Measurements from ENCODE around the gene CACNA2D4.
A peak's percentile ranks its signal among the peaks of the same experiment; 100 is the strongest.

Gene CACNA2D4

GRCh38 chr12:1800401-1801302 is 117.8 kb downstream of the CACNA2D4 start:
- DNase-seq (ENCODE audit: low read depth in 2 of 2) = no peak

- DNase-seq (ENCODE audit: low read depth in 2 of 2) = no peak
Measured at GRCh38 chr12:1799882-1800400, 118.5 kb downstream of the CACNA2D4 start.

- DNase-seq (ENCODE audit: low read depth in 2 of 2) = no peak
Measured at GRCh38 chr12:1799051-1799881, 119.2 kb downstream of the CACNA2D4 start.

- no peak for DNase-seq (ENCODE audit: low read depth in 2 of 2)
Measured at GRCh38 chr12:1798641-1799020, 119.8 kb downstream of the CACNA2D4 start.

GRCh38 chr12:1797991-1798640 is 120.3 kb downstream of the CACNA2D4 start:
- no peak for DNase-seq (ENCODE audit: low read depth in 2 of 2)

GRCh38 chr12:1797011-1797901 is 121.2 kb downstream of the CACNA2D4 start:
- DNase-seq (ENCODE audit: low read depth in 2 of 2) = peak; percentile 34 to 58

- no peak for DNase-seq (ENCODE audit: low read depth in 2 of 2)
Measured at GRCh38 chr12:1796515-1797010, 121.9 kb downstream of the CACNA2D4 start.

GRCh38 chr12:1795785-1796514 is 122.5 kb downstream of the CACNA2D4 start:
- DNase-seq (ENCODE audit: low read depth in 2 of 2) = peak; percentile 92 to 93

GRCh38 chr12:1795221-1795784 is 123.1 kb downstream of the CACNA2D4 start:
- no peak for DNase-seq (ENCODE audit: low read depth in 2 of 2)

GRCh38 chr12:1794440-1795090 is 123.9 kb downstream of the CACNA2D4 start:
- no peak for DNase-seq (ENCODE audit: low read depth in 2 of 2)

GRCh38 chr12:1793426-1794210 is 124.8 kb downstream of the CACNA2D4 start:
- no peak for DNase-seq (ENCODE audit: low read depth in 2 of 2)

GRCh38 chr12:1792406-1792805 is 126.0 kb downstream of the CACNA2D4 start:
- DNase-seq (ENCODE audit: low read depth in 2 of 2) = no peak

- DNase-seq (ENCODE audit: low read depth in 2 of 2) = peak; percentile 43 to 60
Measured at GRCh38 chr12:1791104-1791841, 127.2 kb downstream of the CACNA2D4 start.

GRCh38 chr12:1790444-1790843 is 128.0 kb downstream of the CACNA2D4 start:
- no peak for DNase-seq (ENCODE audit: low read depth in 2 of 2)

GRCh38 chr12:1787714-1788113 is 130.7 kb downstream of the CACNA2D4 start:
- no peak for DNase-seq (ENCODE audit: low read depth in 2 of 2)

GRCh38 chr12:1782215-1782614 is 136.2 kb downstream of the CACNA2D4 start:
- DNase-seq (ENCODE audit: low read depth in 2 of 2) = no peak

- no peak for DNase-seq (ENCODE audit: low read depth in 2 of 2)
Measured at GRCh38 chr12:1781772-1782171, 136.7 kb downstream of the CACNA2D4 start.

GRCh38 chr12:1779783-1780182 is 138.7 kb downstream of the CACNA2D4 start:
- DNase-seq (ENCODE audit: low read depth in 2 of 2) = no peak
